ENCODE data around the gene GPRC5B.

The GPRC5B gene

DNA sequence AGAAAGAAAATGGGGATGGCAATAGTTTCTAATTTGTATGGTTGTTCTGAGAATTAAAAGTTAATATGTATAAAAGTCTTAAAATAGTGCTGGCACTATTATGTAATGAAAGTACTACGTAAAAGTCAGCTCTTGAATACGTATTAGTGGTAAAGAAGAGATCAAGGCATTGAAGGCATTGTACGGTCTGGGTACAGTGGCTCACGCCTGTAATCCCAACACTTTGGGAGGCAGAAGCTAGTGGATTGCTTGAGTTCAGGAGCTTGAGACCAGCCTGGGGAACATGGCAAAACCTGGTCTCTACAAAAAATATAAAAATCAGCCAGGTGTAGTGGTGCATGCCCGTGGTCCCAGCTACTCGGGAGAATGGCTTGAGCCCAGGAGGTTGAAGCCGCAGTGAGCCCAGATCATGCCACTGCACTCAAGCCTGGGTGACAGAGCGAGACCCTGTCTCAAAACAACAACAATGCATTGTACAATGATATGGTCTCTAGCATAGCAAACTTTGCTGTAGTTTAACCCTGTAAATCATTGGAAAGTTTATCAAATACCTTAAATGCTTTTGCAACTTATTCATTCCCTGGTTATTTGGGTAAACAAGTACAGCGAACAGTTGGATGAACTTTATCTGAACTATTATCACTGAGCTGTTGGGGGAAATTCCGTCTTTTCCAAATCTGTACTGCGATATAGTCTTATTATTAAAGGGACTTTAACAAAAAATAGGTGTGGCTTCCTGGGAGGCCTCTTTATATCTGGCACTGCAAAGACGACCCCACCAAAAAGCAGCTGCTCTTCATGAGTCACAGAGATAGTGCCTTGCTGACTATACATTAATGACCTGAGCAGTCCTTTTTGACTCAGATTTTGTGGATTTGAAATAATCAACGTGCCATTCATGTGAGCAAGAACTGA lies 73.6 kb downstream of the GPRC5B start:
- Histone ChIP-seq H3K27me3 (replicated peaks; ENCODE audit: control insufficient read depth, insufficient read depth, low read length) (no peaks in the 10 kb centered on the region), H3K36me3 (ENCODE audit: control insufficient read depth, insufficient read depth, low read length) (no peaks in the 10 kb centered on the region), H3K4me3 (replicated peaks; ENCODE audit: low read depth, low read length) (no peak overlapping the region)
- TF ChIP-seq, protein P1, sequence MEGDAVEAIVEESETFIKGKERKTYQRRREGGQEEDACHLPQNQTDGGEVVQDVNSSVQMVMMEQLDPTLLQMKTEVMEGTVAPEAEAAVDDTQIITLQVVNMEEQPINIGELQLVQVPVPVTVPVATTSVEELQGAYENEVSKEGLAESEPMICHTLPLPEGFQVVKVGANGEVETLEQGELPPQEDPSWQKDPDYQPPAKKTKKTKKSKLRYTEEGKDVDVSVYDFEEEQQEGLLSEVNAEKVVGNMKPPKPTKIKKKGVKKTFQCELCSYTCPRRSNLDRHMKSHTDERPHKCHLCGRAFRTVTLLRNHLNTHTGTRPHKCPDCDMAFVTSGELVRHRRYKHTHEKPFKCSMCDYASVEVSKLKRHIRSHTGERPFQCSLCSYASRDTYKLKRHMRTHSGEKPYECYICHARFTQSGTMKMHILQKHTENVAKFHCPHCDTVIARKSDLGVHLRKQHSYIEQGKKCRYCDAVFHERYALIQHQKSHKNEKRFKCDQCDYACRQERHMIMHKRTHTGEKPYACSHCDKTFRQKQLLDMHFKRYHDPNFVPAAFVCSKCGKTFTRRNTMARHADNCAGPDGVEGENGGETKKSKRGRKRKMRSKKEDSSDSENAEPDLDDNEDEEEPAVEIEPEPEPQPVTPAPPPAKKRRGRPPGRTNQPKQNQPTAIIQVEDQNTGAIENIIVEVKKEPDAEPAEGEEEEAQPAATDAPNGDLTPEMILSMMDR (IDR thresholded peaks at IDR 0.05; ENCODE audit: insufficient read depth, low read length, poor library complexity, severe bottlenecking): no peak
- no peak for DNase-seq (ENCODE audit: extremely low read depth, insufficient read length)

DNA sequence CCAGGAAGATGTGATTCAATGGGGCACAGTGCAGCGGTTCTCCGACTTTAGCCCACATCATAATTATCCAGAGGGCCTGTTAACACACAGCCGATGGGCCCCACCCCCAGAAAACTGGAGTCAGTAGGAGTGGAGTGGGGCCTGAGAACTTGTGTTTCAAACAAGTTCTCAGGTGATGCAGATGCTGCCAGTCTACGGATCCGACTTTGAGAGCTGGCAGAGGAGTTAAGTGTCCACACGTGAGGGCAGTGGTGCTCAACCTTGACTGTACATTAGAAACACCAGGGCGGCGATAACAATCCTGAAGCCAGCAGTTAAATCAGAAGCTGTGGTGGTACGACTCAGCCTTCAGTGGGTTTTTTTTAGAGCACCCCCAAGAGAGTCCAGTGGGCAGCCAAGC lies 75.0 kb downstream of the GPRC5B start:
- Histone ChIP-seq H3K27me3 (replicated peaks; ENCODE audit: control insufficient read depth, insufficient read depth, low read length) (no peaks in the 10 kb centered on the region), H3K4me3 (replicated peaks; ENCODE audit: low read depth, low read length) (no peak overlapping the region), H3K36me3 (ENCODE audit: control insufficient read depth, insufficient read depth, low read length) (no peaks in the 10 kb centered on the region)
- TF ChIP-seq, protein P1 (IDR thresholded peaks at IDR 0.05; ENCODE audit: insufficient read depth, low read length, poor library complexity, severe bottlenecking): no peak
- no peak for DNase-seq (ENCODE audit: extremely low read depth, insufficient read length)

DNA sequence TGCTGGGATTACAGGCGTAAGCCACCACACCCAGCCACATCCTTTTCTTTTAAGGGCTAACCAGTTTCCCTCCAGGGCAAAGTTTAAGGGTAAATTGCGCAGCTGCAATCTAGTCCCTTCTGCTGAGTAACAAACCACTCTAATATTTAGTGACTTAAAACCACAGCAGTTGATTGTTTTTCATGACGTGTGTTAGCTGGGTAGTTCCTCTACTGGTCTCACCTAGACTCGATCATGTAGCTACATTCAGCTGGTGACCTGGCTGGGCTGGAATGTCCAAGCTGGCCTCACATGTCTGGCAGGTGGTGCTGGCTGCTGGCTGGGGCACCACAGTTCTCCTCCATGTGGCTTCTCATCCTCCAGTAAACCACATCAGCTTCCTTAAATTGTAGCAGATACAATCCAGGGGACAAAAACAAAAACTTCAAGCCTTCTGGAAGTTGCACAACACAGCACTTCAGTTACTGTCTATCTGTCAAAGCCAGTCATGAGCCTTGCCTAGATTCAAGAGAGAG lies 75.5 kb downstream of the GPRC5B start:
- TF ChIP-seq, protein P1 (IDR thresholded peaks at IDR 0.05; ENCODE audit: insufficient read depth, low read length, poor library complexity, severe bottlenecking): no peak
- H3K27me3 ChIP-seq (replicated peaks; ENCODE audit: control insufficient read depth, insufficient read depth, low read length): no peaks in the 10 kb centered on the region
- no peak for DNase-seq (ENCODE audit: extremely low read depth, insufficient read length)
- H3K4me3 ChIP-seq (replicated peaks; ENCODE audit: low read depth, low read length): no peak overlapping the region
- H3K36me3 ChIP-seq (ENCODE audit: control insufficient read depth, insufficient read depth, low read length): no peaks in the 10 kb centered on the region

DNA sequence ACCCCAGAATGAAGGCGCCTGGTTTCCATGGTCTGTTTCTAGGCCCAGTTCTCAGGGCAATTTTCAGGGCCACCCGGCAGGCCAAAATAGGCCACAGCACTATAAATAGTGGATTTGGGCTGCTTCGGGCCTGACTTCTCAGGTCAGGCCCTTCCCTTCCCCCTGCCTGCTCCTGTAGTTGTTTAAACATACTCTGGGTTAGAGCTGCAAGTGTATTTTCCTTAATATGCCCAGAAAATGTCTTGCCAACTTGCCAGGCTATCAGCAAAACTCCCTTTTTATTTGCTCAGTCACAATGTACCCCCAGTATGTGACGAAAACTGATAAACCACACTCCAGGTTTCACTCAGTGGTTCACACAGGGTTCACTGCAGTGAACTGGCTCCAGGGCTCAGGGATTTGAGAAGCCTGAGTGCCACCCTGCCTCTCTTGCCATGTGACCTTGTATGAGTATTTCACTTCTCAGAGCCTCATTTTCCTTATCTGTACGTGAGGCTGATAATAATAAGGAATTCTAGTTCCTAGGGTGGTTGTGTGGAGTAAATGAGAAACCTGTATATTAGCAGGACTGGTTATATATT lies 76.5 kb downstream of the GPRC5B start:
- no peaks in the 10 kb centered on the region for H3K36me3 ChIP-seq (ENCODE audit: control insufficient read depth, insufficient read depth, low read length)

More for the DNA sequence above, 76.5 kb downstream of the GPRC5B start:
- TF ChIP-seq, protein P1 (IDR thresholded peaks at IDR 0.05; ENCODE audit: insufficient read depth, low read length, poor library complexity, severe bottlenecking): no peak
- Histone ChIP-seq H3K27me3 (replicated peaks; ENCODE audit: control insufficient read depth, insufficient read depth, low read length) (no peaks in the 10 kb centered on the region), H3K4me3 (replicated peaks; ENCODE audit: low read depth, low read length) (no peak overlapping the region)
- DNase-seq (ENCODE audit: extremely low read depth, insufficient read length): peak; percentile 7

Data from GM06990 (cell line).